HG03354 (cell line): ENCODE data around the gene NUP210L.

ENCODE experiments used
- ATAC-seq: cut with Tn5 transposase; IDR thresholded peaks from one replicate; pipeline ENCODE4 v1.9.1; 2021; ENCODE audit warnings: mild to moderate bottlenecking; ENCODE audit not compliant: unreplicated experiment, poor library complexity, severe bottlenecking

The NUP210L gene

GRCh38 chr1:154154534-154155191 lies at the start of gene NUP210L:
Gene NUP210L (minus strand): TSS chr1:154155073.
- no peak for ATAC-seq

- no peak for ATAC-seq
Measured at GRCh38 chr1:154199563-154199879, 44.6 kb upstream of the NUP210L start.

- no peak for ATAC-seq
Measured at GRCh38 chr1:154198756-154199562, 44.1 kb upstream of the NUP210L start.

- ATAC-seq = no peak
Measured at GRCh38 chr1:154193821-154194220, 38.9 kb upstream of the NUP210L start.

- no peak for ATAC-seq
Measured at GRCh38 chr1:154192476-154192875, 37.6 kb upstream of the NUP210L start.

GRCh38 chr1:154191990-154192461 lies 37.2 kb upstream of the NUP210L start, which contains the start of gene TPM3:
Gene TPM3 (minus strand): TSS chr1:154192100. CDS start chr1:154192018, 82 bp downstream.
- no peak for ATAC-seq

- no peak for ATAC-seq
Measured at GRCh38 chr1:154190550-154190949, 35.7 kb upstream of the NUP210L start.

GRCh38 chr1:154186852-154187501 lies 32.1 kb upstream of the NUP210L start:
- ATAC-seq = no peak

- no peak for ATAC-seq
Measured at GRCh38 chr1:154186177-154186576, 31.3 kb upstream of the NUP210L start.

GRCh38 chr1:154183046-154183915 lies 28.4 kb upstream of the NUP210L start:
- peak; percentile 83 for ATAC-seq

GRCh38 chr1:154182344-154183045 lies 27.6 kb upstream of the NUP210L start:
- peak; percentile 42 for ATAC-seq

GRCh38 chr1:154181944-154182343 lies 27.1 kb upstream of the NUP210L start:
- no peak for ATAC-seq

GRCh38 chr1:154179946-154180687 lies 25.2 kb upstream of the NUP210L start:
- no peak for ATAC-seq

GRCh38 chr1:154178911-154179811 lies 24.3 kb upstream of the NUP210L start:
- no peak for ATAC-seq

GRCh38 chr1:154178013-154178412 lies 23.1 kb upstream of the NUP210L start:
- no peak for ATAC-seq

- ATAC-seq = no peak
Measured at GRCh38 chr1:154176337-154176736, 21.5 kb upstream of the NUP210L start.

GRCh38 chr1:154174654-154175053 lies 19.8 kb upstream of the NUP210L start:
- peak; percentile 56 for ATAC-seq
